ENCODE data around the gene BACH2. TPM values are rescaled to one million over a fixed set of nuclear protein-coding genes. Genes with fewer than 3 reads are reported as not detected.

Gene BACH2
- total and polyA plus RNA-seq, 2 experiments from 2014 or later = 5.4 to 5.6 TPM

GRCh38 chr6:90199900-90200299 lies 96.7 kb downstream of the BACH2 start:
- TF ChIP-seq, protein P1, sequence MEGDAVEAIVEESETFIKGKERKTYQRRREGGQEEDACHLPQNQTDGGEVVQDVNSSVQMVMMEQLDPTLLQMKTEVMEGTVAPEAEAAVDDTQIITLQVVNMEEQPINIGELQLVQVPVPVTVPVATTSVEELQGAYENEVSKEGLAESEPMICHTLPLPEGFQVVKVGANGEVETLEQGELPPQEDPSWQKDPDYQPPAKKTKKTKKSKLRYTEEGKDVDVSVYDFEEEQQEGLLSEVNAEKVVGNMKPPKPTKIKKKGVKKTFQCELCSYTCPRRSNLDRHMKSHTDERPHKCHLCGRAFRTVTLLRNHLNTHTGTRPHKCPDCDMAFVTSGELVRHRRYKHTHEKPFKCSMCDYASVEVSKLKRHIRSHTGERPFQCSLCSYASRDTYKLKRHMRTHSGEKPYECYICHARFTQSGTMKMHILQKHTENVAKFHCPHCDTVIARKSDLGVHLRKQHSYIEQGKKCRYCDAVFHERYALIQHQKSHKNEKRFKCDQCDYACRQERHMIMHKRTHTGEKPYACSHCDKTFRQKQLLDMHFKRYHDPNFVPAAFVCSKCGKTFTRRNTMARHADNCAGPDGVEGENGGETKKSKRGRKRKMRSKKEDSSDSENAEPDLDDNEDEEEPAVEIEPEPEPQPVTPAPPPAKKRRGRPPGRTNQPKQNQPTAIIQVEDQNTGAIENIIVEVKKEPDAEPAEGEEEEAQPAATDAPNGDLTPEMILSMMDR (IDR thresholded peaks at IDR 0.05; ENCODE audit: low read depth, low read length) = no peak
- no peaks in the 10 kb centered on the region for H3K27me3 ChIP-seq
- no peaks in the 10 kb centered on the region for H3K36me3 ChIP-seq
- peaks cover 16% of the 10 kb centered on the region for H3K4me1 ChIP-seq (ENCODE audit: low read depth)
- no peak for DNase-seq (ENCODE audit: low read depth in 1 of 2, low spot score in 1 of 2)
- no peak overlapping the region for H3K4me3 ChIP-seq
- no peak overlapping the region for H3K27ac ChIP-seq
- H3K9me3 ChIP-seq (ENCODE audit: low read depth) = no peaks in the 10 kb centered on the region

DNA sequence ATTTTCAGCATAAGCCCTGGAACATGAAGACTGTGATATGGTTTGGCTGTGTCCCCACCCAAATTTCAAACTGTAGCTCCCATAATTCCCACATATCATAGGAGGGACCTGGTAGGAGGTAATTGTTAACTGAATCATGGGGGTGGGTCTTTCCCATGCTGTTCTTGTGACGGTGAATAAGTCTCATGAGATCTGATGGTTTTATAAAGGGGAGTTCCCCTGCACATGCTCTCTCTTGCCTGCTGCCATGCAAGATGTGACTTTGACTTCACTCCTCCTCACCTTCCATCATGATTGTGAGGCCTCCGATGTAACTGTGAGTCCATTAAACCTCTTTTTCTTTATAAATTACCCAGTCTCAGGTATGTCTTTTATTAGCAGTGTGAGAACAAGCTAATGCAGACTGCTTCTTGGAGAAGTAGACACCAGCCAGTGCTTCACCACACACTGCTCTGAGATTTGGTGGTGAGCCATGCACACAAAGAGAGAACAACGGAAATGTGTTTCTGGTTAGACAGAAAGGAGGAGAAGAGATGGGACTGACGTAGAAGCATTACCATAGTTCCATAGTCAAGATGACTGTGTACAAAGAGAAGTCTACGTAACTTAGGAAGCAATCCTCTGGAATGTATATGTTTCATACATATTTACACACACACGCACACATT lies 97.8 kb downstream of the BACH2 start:
- Histone ChIP-seq H3K27me3 (no peaks in the 10 kb centered on the region), H3K27ac (no peak overlapping the region), H3K4me1 (ENCODE audit: low read depth) (peaks cover 25% of the 10 kb centered on the region), H3K4me3 (no peak overlapping the region), H3K36me3 (no peaks in the 10 kb centered on the region), H3K9me3 (ENCODE audit: low read depth) (no peaks in the 10 kb centered on the region)
- TF ChIP-seq, protein P1 (IDR thresholded peaks at IDR 0.05; ENCODE audit: low read depth, low read length) = no peak
- DNase-seq (ENCODE audit: low read depth in 1 of 2, low spot score in 1 of 2) = no peak

GRCh38 chr6:90197854-90198496 lies 98.7 kb downstream of the BACH2 start:
- no peaks in the 10 kb centered on the region for H3K36me3 ChIP-seq
- H3K27ac ChIP-seq = no peak overlapping the region
- H3K4me1 ChIP-seq (ENCODE audit: low read depth) = peaks cover 25% of the 10 kb centered on the region
- DNase-seq (ENCODE audit: low read depth in 1 of 2, low spot score in 1 of 2) = peak in 1 of 2 donors; percentile 48
- no peaks in the 10 kb centered on the region for H3K9me3 ChIP-seq (ENCODE audit: low read depth)
- H3K27me3 ChIP-seq = no peaks in the 10 kb centered on the region
- TF ChIP-seq, protein P1 (IDR thresholded peaks at IDR 0.05; ENCODE audit: low read depth, low read length) = no peak
- no peak overlapping the region for H3K4me3 ChIP-seq

DNA sequence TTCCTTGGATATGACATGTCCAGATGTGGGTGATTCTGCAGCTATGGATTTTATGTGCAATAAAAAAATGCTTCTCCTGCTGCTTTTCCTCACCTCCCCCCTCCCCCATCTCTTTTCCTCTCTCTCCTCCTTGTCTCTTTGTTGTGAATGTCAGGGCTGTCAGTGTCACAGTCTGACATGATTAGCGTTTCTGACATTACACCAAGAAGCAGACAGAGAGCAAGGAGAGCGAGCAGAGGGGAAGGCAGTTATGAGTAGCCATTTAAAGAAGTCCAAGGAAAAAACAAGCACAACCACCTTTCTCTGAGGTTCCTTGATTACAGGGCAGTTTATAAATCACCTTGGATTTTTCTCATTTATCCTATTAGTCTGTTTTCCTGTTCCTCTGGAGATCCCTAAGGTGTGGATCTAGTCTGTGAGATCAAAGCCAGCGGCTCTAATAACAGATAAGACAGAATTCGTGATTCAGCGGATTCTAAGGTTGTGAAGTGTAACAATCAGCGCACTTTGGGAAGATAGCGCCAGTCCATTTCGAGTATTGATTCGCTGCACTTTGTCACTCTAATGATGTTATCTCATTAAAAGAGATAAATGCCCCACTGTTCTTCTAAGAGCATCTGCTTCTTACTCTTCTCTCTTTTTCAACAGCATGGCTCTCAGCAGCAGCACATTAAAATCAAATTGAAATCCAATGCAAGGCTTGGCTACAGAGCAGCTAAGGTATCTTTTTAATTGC lies 101.4 kb downstream of the BACH2 start:
- H3K36me3 ChIP-seq = no peaks in the 10 kb centered on the region
- DNase-seq (ENCODE audit: low read depth in 1 of 2, low spot score in 1 of 2) = no peak
- peak overlapping the region; percentile 58 for H3K27ac ChIP-seq
- H3K4me3 ChIP-seq = no peak overlapping the region
- TF ChIP-seq, protein P1 (IDR thresholded peaks at IDR 0.05; ENCODE audit: low read depth, low read length) = no peak
- H3K4me1 ChIP-seq (ENCODE audit: low read depth) = peaks cover 25% of the 10 kb centered on the region
- no peaks in the 10 kb centered on the region for H3K9me3 ChIP-seq (ENCODE audit: low read depth)
- H3K27me3 ChIP-seq = no peaks in the 10 kb centered on the region

DNA sequence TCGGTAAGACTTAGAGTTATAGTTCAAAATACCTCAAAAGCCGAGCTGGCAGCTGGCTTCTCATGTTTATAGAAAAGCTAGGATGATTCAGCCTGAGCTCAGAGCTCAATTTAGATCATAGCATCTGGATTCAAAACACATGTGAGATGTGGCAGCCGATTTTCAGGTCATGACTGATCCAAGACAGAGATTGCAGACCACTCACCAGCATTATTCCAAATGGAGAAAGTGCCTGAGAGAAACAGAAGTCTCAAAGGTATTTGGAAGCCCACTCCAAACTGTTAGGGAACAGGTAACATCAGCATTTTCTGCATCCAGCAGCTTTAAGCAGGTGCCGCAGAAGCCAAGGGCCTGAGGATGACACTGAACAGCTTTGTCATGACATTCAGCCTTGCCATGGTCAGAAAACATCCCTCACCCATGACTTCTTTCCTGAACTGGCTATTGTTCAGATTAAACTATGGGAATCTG lies 102.2 kb downstream of the BACH2 start:
- Histone ChIP-seq H3K4me3 (no peak overlapping the region), H3K36me3 (no peaks in the 10 kb centered on the region), H3K4me1 (ENCODE audit: low read depth) (peaks cover 25% of the 10 kb centered on the region), H3K27me3 (no peaks in the 10 kb centered on the region), H3K9me3 (ENCODE audit: low read depth) (no peaks in the 10 kb centered on the region), H3K27ac (peak overlapping the region; percentile 58)
- no peak for DNase-seq (ENCODE audit: low read depth in 1 of 2, low spot score in 1 of 2)
- TF ChIP-seq, protein P1 (IDR thresholded peaks at IDR 0.05; ENCODE audit: low read depth, low read length) = no peak
